ENCODE results near the gene IRGQ. TPM values are rescaled to one million over a fixed set of nuclear protein-coding genes. Genes with fewer than 3 reads are reported as not detected.

Gene IRGQ
- total and polyA plus RNA-seq, 11 donors = 7.4 to 36.1 (median 24.2) TPM

DNA sequence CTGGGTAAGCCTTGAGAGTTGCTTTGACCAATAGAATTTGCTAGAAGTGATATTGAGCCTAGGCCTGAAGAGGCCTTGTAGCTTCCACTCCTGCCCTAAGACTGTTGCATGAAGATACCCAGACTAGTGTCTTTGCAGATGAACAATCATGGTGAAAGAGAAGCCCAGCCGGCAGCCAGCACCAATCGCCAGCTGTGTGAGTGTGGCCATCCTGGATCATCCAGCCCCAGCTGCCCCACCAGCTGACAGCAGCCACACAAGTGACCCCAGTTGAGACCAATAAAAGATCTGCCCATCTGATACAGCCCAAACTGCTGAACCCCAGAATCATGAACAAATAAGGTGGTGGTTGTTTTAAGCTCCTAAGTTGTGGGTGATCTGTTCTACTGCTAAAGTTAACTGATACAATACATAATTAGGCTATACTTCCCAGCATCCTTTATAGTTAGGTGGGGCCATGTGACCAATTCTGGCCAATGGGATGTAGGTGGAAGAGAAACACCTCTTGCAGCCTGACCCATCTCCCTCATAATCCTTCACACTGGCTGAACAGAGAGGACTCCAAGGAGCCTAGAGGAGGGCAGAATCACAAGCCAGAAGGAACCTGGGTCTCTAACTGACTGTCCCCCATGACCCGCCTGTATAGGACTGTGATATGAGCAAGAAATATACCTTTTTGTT is 32.9 kb upstream of the IRGQ start:
- TF ChIP-seq, protein P1, sequence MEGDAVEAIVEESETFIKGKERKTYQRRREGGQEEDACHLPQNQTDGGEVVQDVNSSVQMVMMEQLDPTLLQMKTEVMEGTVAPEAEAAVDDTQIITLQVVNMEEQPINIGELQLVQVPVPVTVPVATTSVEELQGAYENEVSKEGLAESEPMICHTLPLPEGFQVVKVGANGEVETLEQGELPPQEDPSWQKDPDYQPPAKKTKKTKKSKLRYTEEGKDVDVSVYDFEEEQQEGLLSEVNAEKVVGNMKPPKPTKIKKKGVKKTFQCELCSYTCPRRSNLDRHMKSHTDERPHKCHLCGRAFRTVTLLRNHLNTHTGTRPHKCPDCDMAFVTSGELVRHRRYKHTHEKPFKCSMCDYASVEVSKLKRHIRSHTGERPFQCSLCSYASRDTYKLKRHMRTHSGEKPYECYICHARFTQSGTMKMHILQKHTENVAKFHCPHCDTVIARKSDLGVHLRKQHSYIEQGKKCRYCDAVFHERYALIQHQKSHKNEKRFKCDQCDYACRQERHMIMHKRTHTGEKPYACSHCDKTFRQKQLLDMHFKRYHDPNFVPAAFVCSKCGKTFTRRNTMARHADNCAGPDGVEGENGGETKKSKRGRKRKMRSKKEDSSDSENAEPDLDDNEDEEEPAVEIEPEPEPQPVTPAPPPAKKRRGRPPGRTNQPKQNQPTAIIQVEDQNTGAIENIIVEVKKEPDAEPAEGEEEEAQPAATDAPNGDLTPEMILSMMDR (IDR thresholded peaks at IDR 0.05) = no peak
- no peak for TF ChIP-seq POLR2A (IDR thresholded peaks at IDR 0.05)
- Histone ChIP-seq H3K27ac (no peak overlapping the region), H3K9me3 (no peaks in the 10 kb centered on the region), H3K27me3 (peaks cover 0 to 2% (median 0%) of the 10 kb centered on the region in 9 donors), H3K36me3 (no peaks in the 10 kb centered on the region), H3K4me1 (no peaks in the 10 kb centered on the region), H3K4me3 (no peak overlapping the region)
- intact Hi-C loops (cut with DNase I) = no loop called here
- WGBS, 4 donors = 88 to 100% (median 91%) methylated on average over 3 of the region's 3 CpGs
- DNase-seq (no peak), ATAC-seq (no peak)

DNA sequence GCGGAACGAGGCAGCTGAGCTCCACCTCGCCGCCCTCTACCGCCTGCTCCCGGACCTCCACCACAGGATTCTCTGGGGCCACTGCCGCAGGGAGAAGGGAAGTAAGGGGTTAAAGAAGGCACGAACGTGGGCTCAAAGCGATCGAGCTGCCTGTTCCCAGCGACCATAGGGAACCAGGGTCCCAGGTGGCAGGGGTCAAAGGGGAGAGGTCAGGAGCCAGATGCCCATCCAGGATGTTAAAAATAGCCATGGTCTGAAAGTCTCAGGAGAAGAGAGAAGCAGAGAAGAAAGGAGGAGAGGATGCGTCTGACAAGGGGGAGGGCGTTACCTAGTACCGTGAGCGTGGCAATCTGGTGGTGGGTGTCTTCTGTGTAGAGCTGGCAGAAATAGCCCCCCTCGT is 30.9 kb upstream of the IRGQ start:
- Histone ChIP-seq H3K4me3 (no peak overlapping the region), H3K9me3 (no peaks in the 10 kb centered on the region), H3K27ac (no peak overlapping the region), H3K4me1 (no peaks in the 10 kb centered on the region), H3K27me3 (peaks cover 0 to 2% (median 0%) of the 10 kb centered on the region in 9 donors), H3K36me3 (no peaks in the 10 kb centered on the region)
- WGBS, 4 donors = 53 to 67% (median 57%) methylated on average over 17 of the region's 17 CpGs
- ATAC-seq = no peak
- no peak for TF ChIP-seq POLR2A (IDR thresholded peaks at IDR 0.05)
- no peak for DNase-seq
- intact Hi-C loops (cut with DNase I) = no loop called here

DNA sequence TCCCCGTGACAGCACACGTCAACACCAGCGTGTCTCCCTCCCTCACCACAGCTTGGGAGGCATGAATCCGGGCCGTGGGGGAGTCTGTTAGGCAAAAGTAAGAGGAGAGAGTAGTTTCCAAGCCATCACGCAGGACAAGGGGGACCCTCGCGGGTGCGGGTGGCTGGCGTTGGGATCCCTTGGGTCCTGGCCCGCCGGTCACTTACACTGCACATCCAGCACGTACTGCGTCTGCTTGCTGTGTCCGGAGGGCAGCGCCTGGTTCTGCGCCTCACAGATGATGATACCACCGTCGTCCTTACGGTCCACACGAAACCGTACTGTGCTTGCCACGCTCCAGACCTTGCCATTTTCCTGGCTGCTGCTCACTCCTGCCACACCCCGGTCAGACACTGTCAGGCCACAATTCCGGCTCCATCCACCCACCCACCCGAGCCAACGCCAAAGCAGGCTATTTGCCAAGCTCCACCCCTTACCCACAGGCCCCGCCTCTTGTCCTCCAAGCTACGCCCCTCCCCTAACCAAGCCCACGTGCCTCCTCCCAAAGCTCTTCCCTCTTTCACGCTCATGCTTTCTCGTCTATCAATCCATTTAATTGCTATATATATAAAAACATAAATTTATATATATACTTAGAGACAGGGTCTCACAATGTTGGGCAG is 30.1 kb upstream of the IRGQ start:
- intact Hi-C loops (cut with DNase I) = no loop called here
- Histone ChIP-seq H3K9me3 (no peaks in the 10 kb centered on the region), H3K27me3 (peaks cover 0 to 2% (median 0%) of the 10 kb centered on the region in 9 donors), H3K4me3 (no peak overlapping the region), H3K27ac (no peak overlapping the region), H3K36me3 (no peaks in the 10 kb centered on the region), H3K4me1 (no peaks in the 10 kb centered on the region)
- 72 to 80% (median 77%) methylated on average over 31 to 32 of the region's 32 CpGs for WGBS, 4 donors
- ATAC-seq (peak in 2 of 4 donors; percentile 20 to 27), DNase-seq (no peak)
- TF ChIP-seq POLR2A (IDR thresholded peaks at IDR 0.05) = no peak
- TF ChIP-seq, protein P1 (IDR thresholded peaks at IDR 0.05) = no peak

DNA sequence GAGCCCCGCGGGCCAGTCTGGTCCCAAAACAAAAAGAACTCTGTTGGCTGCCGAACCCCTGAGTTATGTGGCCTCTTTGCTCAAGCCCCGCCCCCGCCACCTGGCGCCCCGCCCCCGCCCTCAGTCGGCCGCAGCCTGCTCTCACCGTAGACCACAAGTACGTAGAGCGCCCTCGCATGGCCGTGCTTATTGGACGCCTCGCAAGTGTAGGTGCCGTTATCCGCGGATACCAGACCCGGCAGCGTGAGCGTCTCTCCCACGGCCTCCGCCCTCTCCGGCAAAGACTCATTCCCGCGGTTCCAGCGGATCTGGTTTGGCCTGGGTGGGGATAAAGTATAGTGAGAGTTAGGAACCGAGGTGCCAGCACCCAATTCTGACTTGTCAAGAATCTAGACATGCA is 29.0 kb upstream of the IRGQ start:
- Histone ChIP-seq H3K36me3 (no peaks in the 10 kb centered on the region), H3K4me1 (peaks cover 0 to 9% (median 6%) of the 10 kb centered on the region in 12 donors), H3K27me3 (peaks cover 0 to 2% (median 0%) of the 10 kb centered on the region in 9 donors), H3K4me3 (no peak overlapping the region), H3K27ac (no peak overlapping the region), H3K9me3 (no peaks in the 10 kb centered on the region)
- WGBS, 4 donors = 21 to 37% (median 30%) methylated on average over 17 to 30 of the region's 30 CpGs
- DNase-seq (peak in 3 of 5 donors; percentile 36 to 81 (median 50)), ATAC-seq (peak in 1 of 4 donors; percentile 34)
- intact Hi-C loops (cut with DNase I) = no loop called here
- TF ChIP-seq, protein P1 (IDR thresholded peaks at IDR 0.05) = peak in 1 of 12 donors; percentile 16
- TF ChIP-seq POLR2A (IDR thresholded peaks at IDR 0.05) = no peak
